ENCODE data around the gene C1orf87.

Gene C1orf87

DNA sequence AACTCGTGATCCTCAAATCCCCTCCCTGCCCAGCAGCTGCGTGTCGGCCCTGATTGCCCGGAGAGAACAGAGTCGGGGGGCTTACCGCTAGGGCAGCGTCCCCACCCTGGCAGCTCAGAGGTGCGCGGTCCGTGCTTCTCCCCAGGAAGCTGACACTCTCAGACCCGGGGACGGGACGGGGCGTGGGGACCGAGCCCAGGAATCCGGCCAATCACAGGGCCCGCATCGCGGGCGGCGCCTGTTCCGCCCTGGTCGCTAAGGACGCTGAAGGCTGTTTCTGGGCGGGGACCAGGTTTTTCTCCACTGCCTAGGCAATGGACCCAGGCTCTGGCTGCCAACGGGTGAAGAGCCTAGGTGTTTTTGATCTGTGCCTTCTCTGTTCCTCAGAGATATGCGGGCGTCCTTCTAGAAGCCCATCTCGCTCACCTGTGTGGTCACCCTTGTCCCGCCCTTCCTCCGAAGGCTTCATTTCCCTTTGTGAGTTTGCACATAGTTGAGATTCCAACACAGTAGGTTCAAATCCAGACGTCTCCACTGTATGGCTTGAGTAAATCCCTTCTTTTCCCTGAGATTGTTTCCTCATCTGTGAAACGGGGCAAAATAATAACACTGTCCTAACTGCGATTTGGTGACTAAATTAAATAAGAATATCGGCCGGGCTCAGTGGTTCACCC is at the start of gene C1orf87:
TSS of gene C1orf87 (minus strand) at position 166 of the 674 bp plus-strand sequence. CDS start 1,127 bp downstream, outside the sequence.
- no peak within 1 kb of the TSS for H3K27ac ChIP-seq (ENCODE audit: low read length)
- H3K9me3 ChIP-seq (ENCODE audit: control insufficient read depth, insufficient read depth, low read length): no peaks in the 10 kb centered on the region
- no peaks in the 10 kb centered on the region for H3K27me3 ChIP-seq (ENCODE audit: control insufficient read depth, insufficient read depth, low read length)
- DNase-seq (ENCODE audit: low read depth, low spot score): peak; percentile 35
- no CpG with 5 or more reads among the region's 36 CpGs for WGBS (ENCODE audit: insufficient coverage, insufficient read length)
- H3K4me3 ChIP-seq (ENCODE audit: low read length): peak within 1 kb of the TSS; percentile 61; the same call in 1 of the 2 replicates
- H3K4me1 ChIP-seq (ENCODE audit: control insufficient read depth, insufficient read depth, low read length): peaks cover 1% of the 10 kb centered on the region; the same call in 1 of the 2 replicates
- no peaks in the 10 kb centered on the region for H3K36me3 ChIP-seq (ENCODE audit: control insufficient read depth, insufficient read depth, low read length)

- Histone ChIP-seq H3K9me3 (ENCODE audit: control insufficient read depth, insufficient read depth, low read length) (no peaks in the 10 kb centered on the region), H3K4me3 (ENCODE audit: low read length) (no peak overlapping the region), H3K4me1 (ENCODE audit: control insufficient read depth, insufficient read depth, low read length) (no peaks in the 10 kb centered on the region), H3K36me3 (ENCODE audit: control insufficient read depth, insufficient read depth, low read length) (no peaks in the 10 kb centered on the region), H3K27ac (ENCODE audit: low read length) (no peak overlapping the region), H3K27me3 (ENCODE audit: control insufficient read depth, insufficient read depth, low read length) (no peaks in the 10 kb centered on the region)
- no CpG with 5 or more reads among the region's 4 CpGs for WGBS (ENCODE audit: insufficient coverage, insufficient read length)
- no peak for DNase-seq (ENCODE audit: low read depth, low spot score)
Observed at GRCh38 chr1:60118085-60118484, 44.5 kb upstream of the C1orf87 start.

DNA sequence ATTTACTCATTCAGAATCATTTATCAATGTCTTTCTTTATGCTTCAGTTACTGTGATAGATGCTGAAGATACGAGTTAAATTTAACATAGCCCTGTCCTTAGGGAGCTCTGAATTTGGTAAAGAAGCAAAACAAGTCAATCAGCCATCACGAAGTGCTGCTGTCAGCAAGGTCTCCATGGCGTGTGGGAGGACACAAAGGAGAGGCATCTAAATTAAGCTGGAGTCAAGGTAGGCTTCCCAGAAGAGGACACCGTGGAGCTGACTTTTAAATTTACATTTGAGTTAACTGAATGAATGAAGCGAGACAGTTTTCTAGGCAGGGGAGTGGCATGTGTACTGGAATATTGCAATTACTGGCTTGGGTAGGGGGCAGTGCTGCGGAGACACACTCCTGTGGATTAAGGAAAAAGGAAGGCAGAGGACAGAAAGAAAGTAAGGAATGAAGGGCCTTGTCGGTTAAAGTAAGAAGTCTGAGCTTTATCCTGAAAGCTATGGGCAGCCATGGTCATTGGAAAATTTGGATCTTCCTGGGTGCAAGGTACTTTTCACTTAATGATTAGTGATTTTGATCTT is 41.3 kb upstream of the C1orf87 start:
- Histone ChIP-seq H3K9me3 (ENCODE audit: control insufficient read depth, insufficient read depth, low read length) (no peaks in the 10 kb centered on the region), H3K4me3 (ENCODE audit: low read length) (no peak overlapping the region), H3K4me1 (ENCODE audit: control insufficient read depth, insufficient read depth, low read length) (no peaks in the 10 kb centered on the region), H3K36me3 (ENCODE audit: control insufficient read depth, insufficient read depth, low read length) (no peaks in the 10 kb centered on the region), H3K27me3 (ENCODE audit: control insufficient read depth, insufficient read depth, low read length) (no peaks in the 10 kb centered on the region), H3K27ac (ENCODE audit: low read length) (no peak overlapping the region)
- no CpG with 5 or more reads among the region's 7 CpGs for WGBS (ENCODE audit: insufficient coverage, insufficient read length)
- no peak for DNase-seq (ENCODE audit: low read depth, low spot score)

DNA sequence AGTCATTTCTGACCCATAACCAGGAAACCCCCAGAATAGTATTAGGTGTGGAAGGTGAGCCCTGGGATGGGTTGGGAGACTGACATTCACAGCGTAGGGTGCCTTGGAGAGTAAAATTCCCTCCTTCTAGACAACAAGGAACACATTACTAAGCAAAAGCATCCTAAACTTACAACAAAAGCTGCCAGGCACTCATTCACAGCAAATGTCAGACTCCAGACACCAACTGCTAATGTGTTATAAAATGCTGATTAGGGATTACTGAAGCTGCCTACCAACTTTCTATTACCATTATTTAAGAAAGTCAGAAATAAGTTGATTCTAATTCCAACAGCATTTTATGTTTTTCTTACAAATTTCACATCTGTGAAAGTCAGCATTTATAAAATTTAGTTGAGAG is 40.0 kb upstream of the C1orf87 start:
- H3K9me3 ChIP-seq (ENCODE audit: control insufficient read depth, insufficient read depth, low read length): no peaks in the 10 kb centered on the region
- no peaks in the 10 kb centered on the region for H3K4me1 ChIP-seq (ENCODE audit: control insufficient read depth, insufficient read depth, low read length)
- H3K27ac ChIP-seq (ENCODE audit: low read length): no peak overlapping the region
- WGBS (ENCODE audit: insufficient coverage, insufficient read length): no CpG with 5 or more reads among the region's 1 CpG
- no peaks in the 10 kb centered on the region for H3K27me3 ChIP-seq (ENCODE audit: control insufficient read depth, insufficient read depth, low read length)
- H3K36me3 ChIP-seq (ENCODE audit: control insufficient read depth, insufficient read depth, low read length): no peaks in the 10 kb centered on the region
- DNase-seq (ENCODE audit: low read depth, low spot score): no peak
- H3K4me3 ChIP-seq (ENCODE audit: low read length): no peak overlapping the region

GRCh38 chr1:60113028-60113427 is 39.5 kb upstream of the C1orf87 start:
- H3K4me1 ChIP-seq (ENCODE audit: control insufficient read depth, insufficient read depth, low read length): no peaks in the 10 kb centered on the region
- no peak for DNase-seq (ENCODE audit: low read depth, low spot score)
- WGBS (ENCODE audit: insufficient coverage, insufficient read length): no CpG with 5 or more reads among the region's 2 CpGs
- H3K27me3 ChIP-seq (ENCODE audit: control insufficient read depth, insufficient read depth, low read length): no peaks in the 10 kb centered on the region
- H3K27ac ChIP-seq (ENCODE audit: low read length): no peak overlapping the region
- H3K36me3 ChIP-seq (ENCODE audit: control insufficient read depth, insufficient read depth, low read length): no peaks in the 10 kb centered on the region
- H3K4me3 ChIP-seq (ENCODE audit: low read length): no peak overlapping the region
- no peaks in the 10 kb centered on the region for H3K9me3 ChIP-seq (ENCODE audit: control insufficient read depth, insufficient read depth, low read length)

- no peak overlapping the region for H3K27ac ChIP-seq (ENCODE audit: low read length)
- no peak for DNase-seq (ENCODE audit: low read depth, low spot score)
- no CpG with 5 or more reads among the region's 1 CpG for WGBS (ENCODE audit: insufficient coverage, insufficient read length)
Observed at GRCh38 chr1:60111716-60112115, 38.1 kb upstream of the C1orf87 start.

GRCh38 chr1:60111118-60111517 is 37.5 kb upstream of the C1orf87 start:
- H3K36me3 ChIP-seq (ENCODE audit: control insufficient read depth, insufficient read depth, low read length): no peaks in the 10 kb centered on the region
- H3K27ac ChIP-seq (ENCODE audit: low read length): no peak overlapping the region
- no peaks in the 10 kb centered on the region for H3K9me3 ChIP-seq (ENCODE audit: control insufficient read depth, insufficient read depth, low read length)
- no peaks in the 10 kb centered on the region for H3K4me1 ChIP-seq (ENCODE audit: control insufficient read depth, insufficient read depth, low read length)
- H3K4me3 ChIP-seq (ENCODE audit: low read length): no peak overlapping the region
- H3K27me3 ChIP-seq (ENCODE audit: control insufficient read depth, insufficient read depth, low read length): no peaks in the 10 kb centered on the region
- WGBS (ENCODE audit: insufficient coverage, insufficient read length): no CpG with 5 or more reads among the region's 2 CpGs
- no peak for DNase-seq (ENCODE audit: low read depth, low spot score)

More at GRCh38 chr1:60111716-60112115, 38.1 kb upstream of the C1orf87 start:
- Histone ChIP-seq H3K4me1 (ENCODE audit: control insufficient read depth, insufficient read depth, low read length) (no peaks in the 10 kb centered on the region), H3K9me3 (ENCODE audit: control insufficient read depth, insufficient read depth, low read length) (no peaks in the 10 kb centered on the region), H3K27me3 (ENCODE audit: control insufficient read depth, insufficient read depth, low read length) (no peaks in the 10 kb centered on the region), H3K36me3 (ENCODE audit: control insufficient read depth, insufficient read depth, low read length) (no peaks in the 10 kb centered on the region), H3K4me3 (ENCODE audit: low read length) (no peak overlapping the region)

- Histone ChIP-seq H3K4me3 (ENCODE audit: low read length) (no peak overlapping the region), H3K27me3 (ENCODE audit: control insufficient read depth, insufficient read depth, low read length) (no peaks in the 10 kb centered on the region), H3K36me3 (ENCODE audit: control insufficient read depth, insufficient read depth, low read length) (no peaks in the 10 kb centered on the region), H3K27ac (ENCODE audit: low read length) (no peak overlapping the region), H3K9me3 (ENCODE audit: control insufficient read depth, insufficient read depth, low read length) (no peaks in the 10 kb centered on the region), H3K4me1 (ENCODE audit: control insufficient read depth, insufficient read depth, low read length) (no peaks in the 10 kb centered on the region)
- DNase-seq (ENCODE audit: low read depth, low spot score): no peak
- no CpG with 5 or more reads among the region's 3 CpGs for WGBS (ENCODE audit: insufficient coverage, insufficient read length)
Observed at GRCh38 chr1:60108196-60108595, 34.6 kb upstream of the C1orf87 start.

DNA sequence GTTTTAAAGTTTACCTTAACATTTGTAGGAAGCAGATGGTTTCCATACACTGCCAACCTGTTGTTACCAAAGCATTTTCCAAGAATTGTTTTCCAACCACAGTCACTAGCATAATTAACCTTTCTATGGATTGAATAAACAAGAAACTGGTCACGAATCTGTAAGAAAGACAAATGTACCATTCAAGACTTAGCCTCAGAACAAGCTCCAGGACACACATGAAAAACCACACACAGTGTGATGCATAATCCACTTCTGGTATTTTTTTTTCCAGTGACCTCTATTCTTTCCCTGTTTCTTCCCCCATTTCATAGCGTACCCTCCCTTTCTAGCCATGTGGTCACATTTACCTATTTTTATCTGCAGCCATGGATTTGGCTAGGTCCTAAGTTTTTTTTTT is 29.6 kb upstream of the C1orf87 start:
- no peak for DNase-seq (ENCODE audit: low read depth, low spot score)
- Histone ChIP-seq H3K27me3 (ENCODE audit: control insufficient read depth, insufficient read depth, low read length) (no peaks in the 10 kb centered on the region), H3K27ac (ENCODE audit: low read length) (no peak overlapping the region), H3K4me1 (ENCODE audit: control insufficient read depth, insufficient read depth, low read length) (no peaks in the 10 kb centered on the region; the same call in 1 of the 2 replicates), H3K4me3 (ENCODE audit: low read length) (no peak overlapping the region), H3K36me3 (ENCODE audit: control insufficient read depth, insufficient read depth, low read length) (no peaks in the 10 kb centered on the region), H3K9me3 (ENCODE audit: control insufficient read depth, insufficient read depth, low read length) (no peaks in the 10 kb centered on the region)
- no CpG with 5 or more reads among the region's 2 CpGs for WGBS (ENCODE audit: insufficient coverage, insufficient read length)

DNA sequence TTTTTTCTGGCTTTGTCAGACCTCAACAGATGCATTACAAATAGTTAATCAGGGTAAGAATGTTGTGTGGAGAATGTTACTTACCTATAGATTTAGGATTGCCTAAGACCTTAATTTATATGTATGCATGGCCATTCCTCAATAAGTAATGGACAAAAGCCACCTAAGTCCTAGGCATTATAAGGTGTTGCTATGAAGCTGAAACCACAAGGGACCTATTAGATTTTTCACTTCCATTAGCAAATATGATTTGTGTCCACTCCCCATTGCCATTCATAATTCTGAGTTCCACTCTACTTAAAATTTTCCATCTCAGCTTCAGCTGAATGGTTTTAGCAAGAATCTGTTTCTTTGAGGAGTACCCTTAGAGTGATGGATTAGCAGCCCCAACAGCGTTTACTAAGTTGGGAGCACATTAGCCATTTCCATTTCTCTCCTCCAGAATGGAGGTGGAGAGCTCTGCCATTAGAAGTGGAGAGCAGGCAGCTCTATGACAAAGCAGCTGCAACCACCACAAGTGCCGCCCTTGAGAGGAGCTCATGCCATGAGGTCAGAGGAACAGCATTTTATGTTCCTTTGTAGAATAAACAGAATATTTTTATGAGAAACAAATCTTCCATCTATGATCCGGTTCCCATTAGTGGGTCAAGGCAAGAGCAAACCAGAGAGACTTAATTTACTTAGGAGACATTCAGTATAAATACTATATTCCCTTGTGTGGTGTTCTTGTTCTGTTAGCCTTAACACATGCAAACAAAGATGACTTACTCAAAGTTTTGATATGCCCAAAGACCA is 28.9 kb upstream of the C1orf87 start:
- no peak for DNase-seq (ENCODE audit: low read depth, low spot score)
- Histone ChIP-seq H3K4me1 (ENCODE audit: control insufficient read depth, insufficient read depth, low read length) (no peaks in the 10 kb centered on the region; the same call in 1 of the 2 replicates), H3K27ac (ENCODE audit: low read length) (no peak overlapping the region), H3K36me3 (ENCODE audit: control insufficient read depth, insufficient read depth, low read length) (no peaks in the 10 kb centered on the region), H3K4me3 (ENCODE audit: low read length) (no peak overlapping the region), H3K27me3 (ENCODE audit: control insufficient read depth, insufficient read depth, low read length) (no peaks in the 10 kb centered on the region), H3K9me3 (ENCODE audit: control insufficient read depth, insufficient read depth, low read length) (no peaks in the 10 kb centered on the region)
- no CpG with 5 or more reads among the region's 3 CpGs for WGBS (ENCODE audit: insufficient coverage, insufficient read length)
